Astrocyte (in vitro differentiated cells and primary cell): ENCODE data around the gene SMC3.

ENCODE experiments used
- EZH2 ChIP-seq: IDR thresholded peaks from 2 replicates; pipeline ENCODE4 v1.6.1; 2012; ENCODE audit warnings: mild to moderate bottlenecking, low read length, inconsistent platforms; ENCODE audit not compliant: insufficient read depth
- TF ChIP-seq, protein P1 (sequence below): IDR thresholded peaks from 2 replicates; pipeline ENCODE4 v1.5.1; 2011; ENCODE audit warnings: low read depth, mild to moderate bottlenecking, inconsistent platforms, low read length, moderate library complexity; ENCODE audit not compliant: insufficient read depth

DNA sequence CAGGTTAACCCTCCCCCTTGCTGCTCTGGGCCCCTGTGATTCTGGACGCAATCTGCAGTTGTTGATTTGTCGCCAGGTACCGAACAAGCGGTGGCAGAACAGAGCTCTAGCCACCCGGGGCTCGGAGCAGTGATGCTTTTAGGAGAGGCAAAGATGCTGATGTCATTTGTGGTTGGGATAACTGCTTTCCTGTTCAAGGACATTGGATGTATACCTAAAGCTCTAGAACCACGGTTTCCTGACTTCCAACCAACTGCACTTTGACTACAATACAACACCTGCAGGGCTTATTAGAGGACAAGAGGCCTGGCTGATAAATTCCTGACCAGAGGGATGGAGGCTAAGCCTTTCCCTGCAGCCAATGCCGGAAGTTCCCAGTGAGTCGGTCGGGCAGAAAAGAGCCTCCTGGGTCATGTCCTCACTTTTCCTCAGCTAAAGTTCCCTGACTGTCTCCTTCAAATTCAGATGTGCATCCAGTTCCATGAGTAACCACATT is 70.1 kb downstream of the SMC3 start:
- TF ChIP-seq, protein P1, sequence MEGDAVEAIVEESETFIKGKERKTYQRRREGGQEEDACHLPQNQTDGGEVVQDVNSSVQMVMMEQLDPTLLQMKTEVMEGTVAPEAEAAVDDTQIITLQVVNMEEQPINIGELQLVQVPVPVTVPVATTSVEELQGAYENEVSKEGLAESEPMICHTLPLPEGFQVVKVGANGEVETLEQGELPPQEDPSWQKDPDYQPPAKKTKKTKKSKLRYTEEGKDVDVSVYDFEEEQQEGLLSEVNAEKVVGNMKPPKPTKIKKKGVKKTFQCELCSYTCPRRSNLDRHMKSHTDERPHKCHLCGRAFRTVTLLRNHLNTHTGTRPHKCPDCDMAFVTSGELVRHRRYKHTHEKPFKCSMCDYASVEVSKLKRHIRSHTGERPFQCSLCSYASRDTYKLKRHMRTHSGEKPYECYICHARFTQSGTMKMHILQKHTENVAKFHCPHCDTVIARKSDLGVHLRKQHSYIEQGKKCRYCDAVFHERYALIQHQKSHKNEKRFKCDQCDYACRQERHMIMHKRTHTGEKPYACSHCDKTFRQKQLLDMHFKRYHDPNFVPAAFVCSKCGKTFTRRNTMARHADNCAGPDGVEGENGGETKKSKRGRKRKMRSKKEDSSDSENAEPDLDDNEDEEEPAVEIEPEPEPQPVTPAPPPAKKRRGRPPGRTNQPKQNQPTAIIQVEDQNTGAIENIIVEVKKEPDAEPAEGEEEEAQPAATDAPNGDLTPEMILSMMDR = no peak
- TF ChIP-seq EZH2 = no peak
